ENCODE measurements around the gene MDFI.

The MDFI gene

DNA sequence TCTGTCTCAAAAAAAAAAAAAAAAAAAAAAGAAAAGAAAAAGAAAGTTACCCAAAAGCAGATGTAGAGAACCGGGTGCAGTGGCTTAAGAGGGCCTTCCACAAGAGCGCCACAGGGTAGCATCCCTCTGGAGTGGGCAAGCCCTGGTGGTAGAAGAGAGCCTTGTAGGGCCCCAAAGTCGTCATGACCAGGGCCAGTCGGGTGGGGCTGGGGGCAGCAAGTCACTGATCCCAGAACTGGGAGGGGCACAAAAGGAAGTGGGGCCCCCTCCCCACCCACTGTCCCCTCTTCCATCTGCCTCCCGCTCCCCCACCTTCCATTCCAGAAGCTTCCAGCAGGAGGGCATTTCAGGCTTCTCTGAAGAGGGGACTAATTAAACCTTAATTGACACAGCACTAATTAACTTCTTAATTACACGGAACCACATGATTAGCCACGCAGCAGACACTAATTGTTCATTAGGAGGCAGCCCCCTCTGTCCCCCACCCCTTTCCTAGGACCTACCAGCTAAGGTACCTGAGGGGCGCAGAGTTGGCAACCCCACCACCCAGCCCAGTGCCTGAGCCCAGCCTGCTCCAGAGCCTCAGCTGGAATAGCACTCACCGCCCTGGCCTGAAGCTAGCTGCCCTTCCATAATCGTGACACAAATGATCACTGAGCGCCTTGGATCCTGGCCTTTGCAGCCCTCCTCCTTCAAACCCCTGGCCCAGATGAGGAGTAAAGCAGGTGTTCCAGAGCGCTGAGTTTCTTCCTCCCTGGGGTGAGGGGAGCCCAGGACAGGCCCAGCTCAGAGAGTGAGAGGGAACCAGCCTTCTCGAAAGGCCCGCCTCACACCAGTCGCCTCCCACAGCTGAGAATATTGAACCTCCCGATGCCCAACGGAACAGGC is 34.8 kb downstream of the MDFI start:
- no peak for DNase-seq (ENCODE audit: low read depth)

DNA sequence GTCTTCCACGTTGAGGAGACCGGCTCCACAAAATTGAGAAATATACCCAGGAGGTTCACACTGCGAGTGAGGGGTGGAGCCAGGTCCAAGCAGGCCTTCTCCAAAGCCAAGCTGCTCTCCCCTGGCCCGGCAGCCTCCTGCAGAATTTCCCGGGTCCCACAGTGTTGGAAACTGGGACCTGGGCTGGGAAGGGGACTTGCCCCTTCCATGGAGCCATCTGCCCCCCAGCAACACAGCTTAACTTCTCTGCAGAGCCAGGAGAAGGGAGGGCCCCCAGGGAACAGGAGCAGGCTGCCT is 35.4 kb downstream of the MDFI start:
- no peak for DNase-seq (ENCODE audit: low read depth)

DNA sequence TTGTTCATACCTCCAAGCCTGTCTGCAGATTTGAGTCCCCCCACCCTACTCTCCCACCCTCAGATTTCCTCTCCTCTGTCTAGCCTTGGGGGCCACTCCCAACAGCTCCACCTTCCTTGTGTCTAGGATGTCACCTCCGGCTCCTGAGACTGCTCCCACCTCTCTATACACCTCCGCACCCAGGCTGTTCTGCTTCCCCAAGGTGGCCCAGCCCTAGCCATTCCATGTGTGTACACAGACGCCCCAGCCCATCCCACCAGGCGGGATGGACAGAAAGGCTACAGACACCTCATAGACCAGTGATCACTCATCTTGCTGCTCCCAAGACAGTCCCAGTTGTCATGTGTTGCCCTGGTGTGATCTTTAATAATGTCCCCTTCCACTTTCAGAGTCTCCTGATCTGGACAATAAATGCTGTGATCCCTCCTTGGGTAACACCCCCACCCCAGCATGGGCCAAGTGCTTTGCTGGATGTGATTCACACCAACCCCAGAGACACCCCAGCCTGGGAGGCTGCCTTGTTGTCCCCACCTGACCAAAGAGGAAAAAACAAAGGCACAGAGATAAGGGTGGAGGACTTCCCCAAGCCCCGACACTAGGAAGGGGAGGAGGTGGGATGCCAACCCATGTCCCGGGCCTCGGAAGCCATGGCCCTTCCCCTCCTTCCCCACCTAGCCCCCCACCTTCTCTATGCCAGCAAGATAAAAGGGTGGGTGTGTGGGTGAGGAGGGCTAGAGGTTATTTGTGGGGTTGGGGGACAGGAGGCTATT is 36.1 kb downstream of the MDFI start:
- no peak for DNase-seq (ENCODE audit: low read depth)

DNA sequence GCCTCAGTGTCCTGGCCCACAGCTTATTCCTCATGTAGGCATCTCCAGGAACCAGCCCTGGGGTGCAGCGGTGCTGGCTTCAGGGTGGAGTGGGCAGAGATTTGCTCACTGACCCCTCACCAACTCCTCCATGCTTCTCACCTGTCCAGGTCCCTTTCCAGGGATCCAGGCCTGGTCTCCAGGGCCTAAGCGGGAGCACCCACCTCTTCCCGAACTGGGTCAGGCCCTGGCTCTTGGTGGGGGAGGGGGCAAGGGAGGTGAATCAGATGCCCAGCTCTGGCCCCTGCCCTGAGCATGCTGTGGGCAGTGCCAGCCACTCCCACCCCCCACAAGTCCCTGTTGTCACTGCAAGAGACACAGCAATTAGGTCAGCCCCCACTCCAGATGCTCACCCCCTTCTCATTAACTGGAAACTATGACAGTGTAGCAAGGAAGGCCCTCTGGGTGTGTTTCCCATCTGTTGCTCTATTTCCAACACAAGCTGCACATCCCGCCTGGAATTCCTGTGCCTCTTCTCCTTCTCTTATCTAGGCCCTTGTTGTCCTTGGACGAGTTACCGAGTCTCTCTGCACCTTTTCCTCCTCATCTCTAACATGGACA is 37.0 kb downstream of the MDFI start:
- no peak for DNase-seq (ENCODE audit: low read depth)

DNA sequence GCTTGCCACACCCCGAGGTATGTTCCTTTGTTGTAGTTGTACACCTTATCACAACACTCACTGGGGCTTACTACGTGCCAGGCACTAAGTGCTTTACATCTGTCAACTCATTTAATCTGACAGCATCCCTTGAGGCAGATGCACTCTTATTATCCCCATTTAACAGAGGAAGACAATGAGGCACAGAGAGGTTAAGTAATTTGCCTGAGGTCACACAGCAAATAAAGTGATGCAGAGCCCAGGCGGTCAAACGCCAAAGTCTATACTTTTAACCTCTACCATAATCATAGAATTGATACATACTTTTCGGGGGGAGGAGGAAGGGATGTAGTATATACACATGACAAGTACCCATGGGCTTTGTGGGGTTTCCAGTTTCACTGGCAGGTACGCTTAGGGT is 37.7 kb downstream of the MDFI start:
- DNase-seq (ENCODE audit: low read depth) = no peak

DNA sequence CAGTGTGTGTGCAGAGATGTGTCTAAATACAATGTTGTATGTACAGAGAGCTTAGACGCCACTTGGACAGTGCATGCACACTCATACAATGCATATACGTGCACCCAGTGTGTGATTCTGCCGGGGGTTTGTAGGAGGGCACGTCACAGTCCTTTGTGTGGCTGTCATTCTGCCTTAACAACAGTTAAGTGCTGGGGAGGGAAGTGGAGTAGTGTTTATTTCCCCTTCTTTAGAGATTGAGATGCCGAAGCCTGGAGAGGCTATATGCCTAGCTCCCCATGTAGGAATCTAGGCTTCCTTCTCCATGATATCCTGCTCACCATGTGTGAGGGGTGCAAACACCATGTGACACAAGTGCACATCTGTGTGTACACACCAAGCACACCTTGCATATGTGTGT is 38.2 kb downstream of the MDFI start:
- no peak for DNase-seq (ENCODE audit: low read depth)

DNA sequence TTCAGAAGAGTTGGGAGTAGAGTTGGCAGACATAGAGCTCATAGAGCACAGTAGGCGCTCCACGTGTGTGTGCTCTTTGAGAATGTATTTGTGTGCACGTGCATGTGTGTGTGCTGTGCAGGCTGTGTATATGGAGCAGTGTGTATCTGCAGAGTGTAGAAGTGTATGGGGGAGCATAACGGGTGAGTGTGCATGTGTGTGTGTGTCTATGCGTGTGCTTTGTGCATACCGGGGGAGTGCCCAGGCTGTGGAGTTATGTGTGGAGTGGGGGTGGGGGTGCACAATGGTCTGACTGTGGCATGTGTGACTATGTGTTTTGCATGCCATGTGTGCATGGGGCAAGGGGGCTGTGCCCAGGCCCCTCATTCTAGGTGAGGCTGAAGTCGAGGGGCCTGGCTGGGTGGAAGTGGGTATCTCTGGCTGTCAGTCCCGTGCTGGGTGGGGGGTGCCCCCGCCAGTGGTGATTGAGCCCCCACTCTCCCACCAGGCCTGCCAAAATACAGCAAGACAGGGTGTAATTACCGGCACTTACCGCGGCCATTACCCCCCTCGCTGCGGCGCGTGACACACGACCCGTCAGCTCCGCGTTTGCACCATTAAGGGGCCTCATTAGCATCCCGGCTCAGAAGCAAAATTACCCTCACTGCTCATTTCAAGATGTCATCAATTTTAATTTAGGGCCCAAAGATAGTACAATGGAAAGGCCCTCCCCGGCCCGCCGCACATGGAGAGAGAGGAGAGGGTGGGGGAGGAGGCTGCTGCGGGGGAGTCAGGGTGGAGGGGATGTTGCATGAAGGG is 39.1 kb downstream of the MDFI start:
- no peak for DNase-seq (ENCODE audit: low read depth)

DNA sequence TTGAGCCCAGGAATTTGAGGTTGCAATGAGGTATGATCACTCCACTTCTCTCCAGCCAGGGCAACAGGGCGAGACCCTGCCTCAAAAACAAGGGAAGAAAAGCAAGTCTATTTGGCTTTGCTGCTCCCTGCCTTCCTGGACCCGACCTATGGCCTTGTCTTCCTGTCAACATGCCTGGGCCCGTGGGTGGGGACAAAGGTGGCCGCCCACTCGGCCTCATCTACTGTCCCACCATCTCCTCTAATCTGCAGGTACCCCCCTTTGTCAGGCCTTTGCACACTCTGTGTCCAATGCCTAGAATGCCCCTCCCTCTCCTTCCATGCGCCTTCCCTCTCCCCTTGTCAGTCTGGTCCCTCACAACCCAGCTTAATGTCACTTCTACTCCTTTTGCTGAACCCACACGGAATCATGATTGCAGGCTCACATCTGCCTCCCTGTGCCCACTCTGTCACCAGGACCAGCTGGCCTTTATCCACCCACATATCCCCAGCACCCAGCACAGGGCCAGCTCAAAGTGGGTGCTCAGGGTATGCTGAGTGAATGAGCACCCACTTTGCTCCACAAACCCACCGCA is 40.3 kb downstream of the MDFI start:
- DNase-seq (ENCODE audit: low read depth) = no peak

DNA sequence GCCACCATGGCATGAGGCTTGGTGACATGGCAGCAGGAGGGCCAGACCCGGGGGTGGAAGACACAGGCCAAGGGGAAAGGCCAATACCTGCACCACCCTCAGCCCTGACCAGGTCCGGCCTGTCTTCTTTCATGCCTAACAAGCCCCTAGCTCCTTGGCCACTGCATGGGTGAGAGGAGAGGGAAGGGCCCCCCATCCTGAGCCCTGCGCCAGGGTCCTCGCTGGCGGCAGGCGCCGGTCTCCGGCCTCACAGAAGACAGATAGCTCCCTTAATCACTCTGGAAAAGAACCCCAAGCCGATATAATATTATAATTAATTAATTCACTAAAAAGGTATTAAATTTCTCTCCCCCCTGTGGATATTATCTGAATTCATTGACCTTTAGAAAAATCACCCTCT is 41.4 kb downstream of the MDFI start:
- no peak for DNase-seq (ENCODE audit: low read depth)

DNA sequence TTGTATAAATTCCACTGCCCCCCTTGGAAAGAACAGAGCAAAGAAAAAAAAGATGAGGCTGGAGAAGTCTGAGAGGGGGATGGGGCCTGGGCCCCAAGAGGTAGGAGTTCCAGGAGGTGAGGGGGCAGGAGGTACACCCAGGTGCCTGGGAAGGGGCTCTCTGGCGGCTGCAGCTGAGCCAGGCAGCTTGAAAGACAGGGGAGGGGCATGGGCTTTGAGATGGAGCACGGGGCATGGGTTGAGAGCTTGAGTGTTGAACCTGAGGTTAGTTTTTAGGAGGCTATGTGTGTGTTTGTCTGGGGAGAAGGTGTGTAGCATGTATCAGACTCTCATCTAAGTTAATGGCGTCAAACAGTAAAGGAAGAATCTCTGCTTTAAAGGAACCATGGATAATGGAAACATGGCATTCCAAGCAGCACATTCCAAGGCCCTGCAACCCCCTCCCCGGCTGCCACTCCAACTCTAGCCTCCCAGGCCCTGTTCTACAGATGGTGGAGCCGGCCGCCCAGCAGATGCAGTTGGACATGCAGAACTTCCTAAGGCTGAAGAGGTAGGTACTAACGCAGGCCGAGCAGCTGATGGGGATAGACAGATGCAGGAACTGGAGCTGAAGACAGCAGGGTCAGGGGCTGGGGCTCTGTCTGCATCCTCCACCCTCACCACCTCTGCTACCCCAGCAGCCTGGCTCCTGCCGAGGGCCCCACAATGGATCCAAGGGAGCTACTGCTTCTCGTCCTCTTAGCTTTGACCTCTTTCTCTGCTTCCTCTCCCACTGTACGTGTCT is 42.1 kb downstream of the MDFI start:
- no peak for DNase-seq (ENCODE audit: low read depth)

DNA sequence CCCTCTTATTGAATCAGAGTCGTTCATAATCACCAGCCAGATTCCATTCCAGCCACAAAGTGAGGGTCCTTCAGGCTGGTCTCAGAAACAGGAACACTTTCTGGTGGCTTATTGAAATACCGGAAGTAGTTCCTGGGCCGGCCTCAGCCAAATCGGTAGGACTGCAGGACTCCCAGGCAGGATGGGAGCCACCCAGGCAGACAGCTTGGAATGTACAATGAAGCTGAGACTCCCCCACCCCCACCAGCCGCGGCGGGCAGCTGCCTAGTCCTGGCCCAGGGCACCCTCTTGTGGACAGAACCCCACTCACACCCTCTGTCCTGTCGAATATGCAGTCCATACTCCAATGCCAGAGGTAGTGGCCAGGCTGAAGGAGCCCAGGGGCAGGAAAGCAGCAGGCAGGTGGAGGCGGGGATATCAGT is 43.8 kb downstream of the MDFI start:
- DNase-seq (ENCODE audit: low read depth) = peak; percentile 72

DNA sequence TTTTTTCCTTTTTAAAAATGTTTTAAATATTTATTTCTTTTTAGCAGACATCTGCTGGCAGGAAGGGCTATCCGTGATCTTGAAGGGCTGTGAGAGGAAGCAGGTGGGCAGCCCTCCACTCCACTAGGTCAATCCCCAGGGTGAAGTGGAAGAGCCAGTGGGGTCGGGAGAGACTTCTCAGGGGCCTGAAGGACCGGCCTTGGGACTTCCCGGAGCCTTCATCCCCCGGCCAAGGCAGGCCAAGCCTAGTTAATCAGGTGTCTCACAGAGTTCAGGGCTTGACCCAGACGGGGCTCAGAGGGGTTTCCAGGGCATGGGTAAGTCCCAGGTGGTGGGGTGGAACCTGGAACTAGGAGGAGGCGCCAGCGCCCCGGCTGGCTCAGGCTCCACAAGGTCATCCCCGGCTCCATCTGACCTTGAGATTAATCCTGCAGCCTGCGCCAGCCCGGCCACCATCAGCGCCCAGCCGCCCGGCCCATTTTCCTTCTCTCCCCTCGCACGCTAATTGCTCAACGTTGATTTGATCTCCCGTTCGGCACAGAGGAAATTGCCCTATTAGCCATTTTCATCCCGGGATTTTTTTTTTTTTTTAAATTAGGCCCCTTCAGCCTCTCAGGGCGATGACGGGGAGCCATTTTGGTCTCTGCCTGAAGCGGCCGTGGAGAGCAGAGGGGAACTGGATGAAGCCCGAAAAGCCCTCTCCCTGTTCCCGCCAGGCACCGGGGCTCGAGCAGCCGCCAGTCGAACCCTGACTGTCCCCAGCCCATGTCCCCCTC is 44.4 kb downstream of the MDFI start:
- no peak for DNase-seq (ENCODE audit: low read depth)

DNA sequence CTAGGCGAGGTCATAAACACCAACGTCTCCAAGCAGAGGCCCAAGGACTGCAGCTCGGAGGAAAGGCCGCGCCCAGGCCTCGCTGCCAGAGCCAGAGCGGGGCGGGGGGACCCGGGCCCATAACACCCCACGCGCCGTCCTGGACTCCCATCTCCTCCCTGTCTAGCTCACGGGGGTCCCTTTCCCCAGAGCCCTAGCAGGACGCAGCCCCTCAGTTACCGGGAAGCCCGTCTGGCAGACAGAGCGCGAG is 44.9 kb downstream of the MDFI start:
- no peak for DNase-seq (ENCODE audit: low read depth)

DNA sequence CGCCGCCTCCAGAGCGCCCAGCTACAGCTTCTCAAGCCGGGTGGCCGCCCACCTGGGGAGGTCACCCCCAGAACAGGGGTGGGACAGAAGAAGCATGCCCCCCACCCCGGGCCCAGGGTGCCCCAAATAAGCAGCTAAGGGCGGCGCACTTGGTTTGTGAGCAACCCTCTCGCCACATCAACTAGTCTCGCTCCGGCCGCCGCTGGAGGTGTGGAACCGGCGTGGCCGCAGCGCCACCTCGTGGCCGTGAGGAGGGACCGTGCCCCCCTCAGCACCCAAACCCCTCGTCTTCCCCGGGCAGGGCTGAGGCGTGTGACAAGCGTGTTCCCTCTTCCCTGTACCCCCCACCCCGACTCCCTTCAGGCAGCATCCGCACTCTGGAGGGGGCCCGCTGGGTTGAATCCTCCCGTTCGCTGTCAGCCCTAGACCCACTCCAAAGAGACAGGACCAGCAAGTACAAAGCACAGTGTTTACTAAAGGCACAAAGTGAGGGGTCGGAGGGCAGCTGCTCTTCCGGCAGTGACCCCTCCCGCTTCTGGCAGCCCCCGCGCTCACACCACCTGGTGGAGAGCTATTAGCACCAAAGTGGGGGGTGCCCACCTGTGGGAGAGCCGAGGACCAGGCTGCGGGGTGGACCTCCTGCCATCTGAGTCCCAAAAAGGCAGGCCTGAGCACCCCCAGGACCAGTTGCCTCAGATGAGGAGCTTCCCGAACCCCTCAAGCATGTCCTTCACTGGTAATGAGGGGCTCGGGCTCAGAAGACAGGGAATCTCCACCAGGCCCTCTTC is 45.4 kb downstream of the MDFI start:
- DNase-seq (ENCODE audit: low read depth) = no peak

DNA sequence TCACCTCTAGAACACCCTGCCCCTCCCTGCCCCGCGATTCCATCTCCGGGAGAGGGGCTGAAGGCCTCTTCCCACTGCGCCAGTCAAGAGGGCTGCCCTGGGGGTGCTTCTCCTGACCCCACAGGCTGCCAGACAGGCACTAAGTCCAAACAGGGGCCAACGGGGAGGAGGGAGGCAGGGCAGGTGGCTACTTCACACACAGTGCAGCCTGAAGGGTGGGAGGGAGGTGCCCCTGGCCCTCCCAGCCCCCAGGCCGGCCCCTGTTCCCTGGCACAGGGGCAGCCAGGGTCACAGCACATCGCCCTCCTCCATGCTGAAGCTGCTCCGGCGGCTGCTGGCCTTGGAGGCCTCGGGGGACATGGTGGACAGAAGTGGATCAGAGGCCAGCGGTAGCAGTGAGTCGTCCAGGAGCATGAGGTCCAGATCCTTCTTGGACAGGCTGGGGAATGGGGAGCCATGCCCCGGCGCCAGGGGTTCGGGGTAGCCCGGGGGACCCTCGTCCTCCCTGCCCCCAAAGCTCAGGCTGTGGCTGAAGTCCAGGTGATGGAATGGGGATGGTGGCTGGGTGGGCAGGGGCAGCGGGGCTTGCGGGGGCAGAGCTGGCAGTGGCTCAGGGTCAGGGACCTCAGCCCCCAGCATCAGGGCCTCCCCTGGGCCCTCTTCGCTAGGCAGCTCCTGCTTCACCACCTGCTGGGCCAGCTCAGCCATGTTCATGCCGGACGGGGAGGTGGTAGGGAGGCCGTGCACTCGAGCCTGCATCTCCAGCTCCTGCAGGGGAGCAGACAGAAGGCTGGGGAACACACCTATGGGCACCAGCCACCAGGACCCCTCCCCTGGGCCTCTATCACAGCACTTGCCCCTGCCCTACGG is 46.3 kb downstream of the MDFI start:
- DNase-seq (ENCODE audit: low read depth) = no peak

DNA sequence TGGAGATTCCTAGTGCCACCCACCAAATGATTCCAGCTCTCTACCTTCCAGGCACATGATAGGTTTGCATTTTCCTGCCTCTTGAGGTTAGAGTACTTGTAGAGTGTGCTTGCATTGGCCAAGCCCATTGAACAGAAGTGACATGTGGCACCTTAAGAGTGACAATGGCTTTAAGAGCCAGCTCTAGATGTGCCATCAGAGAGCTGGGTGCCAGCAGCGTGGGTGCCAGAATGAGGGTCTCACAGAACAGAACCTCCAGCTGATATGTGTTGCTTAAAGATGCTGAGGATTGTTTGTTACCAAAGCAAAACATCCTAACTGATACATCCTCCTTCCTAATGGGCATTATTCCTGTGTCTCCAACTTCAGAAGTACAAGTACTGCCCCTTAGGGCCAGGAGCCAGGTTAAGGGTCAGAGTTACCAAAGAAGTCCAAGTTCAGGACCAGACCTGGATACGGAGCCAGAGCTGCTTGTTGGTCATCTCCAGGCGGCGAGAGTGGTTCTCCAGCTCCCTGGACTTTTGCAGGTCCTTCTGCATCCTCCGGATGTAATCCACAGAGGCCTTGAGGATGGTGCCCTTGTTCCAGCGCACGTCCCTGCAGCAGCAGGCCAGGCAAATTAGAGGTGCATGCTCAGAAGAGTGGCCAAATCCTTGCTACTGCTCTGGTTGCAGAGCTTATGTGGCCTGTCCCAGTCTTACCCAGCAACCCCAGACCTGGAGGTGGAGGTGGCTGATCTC is 47.5 kb downstream of the MDFI start:
- no peak for DNase-seq (ENCODE audit: low read depth)

DNA sequence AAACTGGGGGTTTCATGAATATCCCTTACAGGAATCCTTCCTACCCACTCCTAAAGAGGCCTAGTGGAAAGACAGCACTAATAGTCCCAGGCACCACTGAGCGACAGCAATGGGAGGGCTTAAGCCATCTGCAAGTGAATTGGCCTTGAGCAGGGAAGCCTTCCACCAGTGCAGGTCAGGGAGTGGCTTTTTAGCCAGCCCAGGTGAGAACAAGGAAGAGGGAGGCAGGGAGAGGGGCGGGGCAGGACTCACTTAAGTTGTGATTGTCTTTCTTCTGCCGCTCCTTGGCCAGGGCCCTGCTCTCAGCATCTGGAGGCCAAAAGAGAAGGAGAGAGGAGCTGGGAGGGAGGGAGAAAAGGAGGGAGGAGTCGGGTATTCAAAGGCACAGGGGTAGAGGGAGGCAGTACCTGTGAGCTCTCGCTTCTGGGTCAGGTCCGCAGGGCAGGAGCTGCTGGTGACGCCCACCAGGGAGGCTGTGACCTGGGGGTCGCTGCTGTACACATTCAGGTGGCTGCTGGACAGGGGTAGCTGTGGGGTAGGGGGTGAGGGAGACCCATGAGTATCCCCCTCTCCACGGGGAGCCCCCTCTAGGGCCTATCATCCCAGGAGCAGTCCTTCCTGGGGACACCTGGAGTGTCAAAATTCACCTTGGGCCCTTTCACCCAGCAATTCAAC is 49.4 kb downstream of the MDFI start:
- no peak for DNase-seq (ENCODE audit: low read depth)

All from HS-27A (cell line).